Caco-2 (cell line): ENCODE data around the gene PARVB. TPM values are rescaled to one million over a fixed set of nuclear protein-coding genes. Genes with fewer than 3 reads are reported as not detected.

Source experiments
- BruUV-seq: library from RNA; stranded (reverse); fragments of 400-500 nt; replicated peaks from 2 replicates; lab custom pipeline; 2021; lab: Mats Ljungman, UMichigan
- CTCF ChIA-PET: fragments of 300-600 bp; sonication (Branson Sonifier 250); formaldehyde crosslinking; loops from one replicate; lab custom pipeline; 2022; ENCODE audit warnings: antibody characterized with exemption; lab: Charles Lee
- POLR2A ChIA-PET: fragments of 300-600 bp; sonication (Branson Sonifier 250); formaldehyde crosslinking; loops from one replicate; lab custom pipeline; 2022; ENCODE audit warnings: antibody characterized with exemption; lab: Charles Lee
- DNase-seq, 2 experiments: peaks; one replicate each; pipeline versions ENCODE4 v3.0.0 to v3.0.0-alpha.2; 2020 to 2022
- H3K27me3 ChIP-seq: replicated peaks from 2 replicates; pipeline ENCODE4 v1.6.0; 2011; ENCODE audit warnings: low read length; ENCODE audit not compliant: control insufficient read depth, insufficient read depth
- H3K36me3 ChIP-seq: 2 replicates; pipeline ENCODE4 v1.5.1; 2011; ENCODE audit warnings: low read length; ENCODE audit not compliant: control insufficient read depth, insufficient read depth
- H3K4me1 ChIP-seq: fragments of 250-450 bp; sonication (Bioruptor Pico); 2 replicates; pipeline ENCODE4 v1.5.1; 2020; ENCODE audit warnings: mild to moderate bottlenecking
- H3K4me3 ChIP-seq: 2 replicates; pipeline ENCODE4 v1.5.1; 2011; ENCODE audit warnings: low read depth, mild to moderate bottlenecking, control low read depth, low read length
- H3K9me3 ChIP-seq: fragments of 250-450 bp; sonication (Bioruptor Pico); 2 replicates; pipeline ENCODE4 v1.5.1; 2020; ENCODE audit warnings: mild to moderate bottlenecking, moderate library complexity
- H3K27ac Mint-ChIP-seq: one replicate; pipeline ENCODE4 v1.8.0; 2022; ENCODE audit warnings: mixed read lengths; ENCODE audit not compliant: unreplicated experiment
- H3K27me3 Mint-ChIP-seq: one replicate; pipeline ENCODE4 v1.8.0; 2022; ENCODE audit warnings: mixed read lengths; ENCODE audit not compliant: insufficient read depth, unreplicated experiment
- H3K36me3 Mint-ChIP-seq: one replicate; pipeline ENCODE4 v1.8.0; 2022; ENCODE audit warnings: mild to moderate bottlenecking, mixed read lengths; ENCODE audit not compliant: insufficient read depth, unreplicated experiment
- H3K4me1 Mint-ChIP-seq: one replicate; pipeline ENCODE4 v1.8.0; 2022; ENCODE audit warnings: low read depth, mixed read lengths; ENCODE audit not compliant: unreplicated experiment
- H3K4me3 Mint-ChIP-seq: one replicate; pipeline ENCODE4 v1.8.0; 2022; ENCODE audit warnings: mild to moderate bottlenecking, moderate library complexity, mixed read lengths; ENCODE audit not compliant: unreplicated experiment
- H3K9me3 Mint-ChIP-seq: one replicate; pipeline ENCODE4 v1.8.0; 2022; ENCODE audit warnings: mixed read lengths; ENCODE audit not compliant: unreplicated experiment
- CTCF ChIP-seq, 2 experiments: fragments of 200-600 bp in 1 of 2; IDR thresholded peaks; 1 replicate in 1 of 2; 2 replicates in 1 of 2; pipeline versions ENCODE4 v1.5.1 to v1.8.0; 2011 to 2022; ENCODE audit warnings: antibody characterized with exemption in 1 of 2, control low read depth in 1 of 2, inconsistent platforms in 1 of 2, low read depth in 1 of 2, low read length in 1 of 2, mild to moderate bottlenecking in 1 of 2, moderate library complexity in 1 of 2; ENCODE audit not compliant: insufficient read depth in 1 of 2, severe bottlenecking in 1 of 2, unreplicated experiment in 1 of 2
- intact Hi-C: fragments of 100-400 bp; cut with micrococcal nuclease; formaldehyde crosslinking; loops from one replicate; pipeline ENCODE4 v1.10.0; 2022; ENCODE audit not compliant: unreplicated experiment
- total RNA-seq: library from RNA; stranded (reverse); gene quantifications from 2 replicates; pipeline ENCODE4 v1.2.3, GENCODE V29; 2022

PARVB gene
- total RNA-seq, 1 experiment from 2014 or later: 28.8 TPM

- H3K36me3 ChIP-seq: no peaks in the 10 kb centered on the region
- no peaks in the 10 kb centered on the region for H3K9me3 Mint-ChIP-seq
- H3K27me3 ChIP-seq: no peaks in the 10 kb centered on the region; the same call in 1 of the 2 replicates
- peaks cover under 1% of the 10 kb centered on the region; the same call in 1 of the 2 replicates for H3K4me1 ChIP-seq
- TF ChIP-seq CTCF (IDR thresholded peaks at IDR 0.05; ENCODE audit: insufficient read depth in 1 of 2, low read depth in 1 of 2, low read length in 1 of 2, severe bottlenecking in 1 of 2, unreplicated experiment in 1 of 2): no peak
- H3K9me3 ChIP-seq: no peaks in the 10 kb centered on the region
- H3K4me3 ChIP-seq: no peak overlapping the region
- CTCF ChIA-PET: interaction anchor here (0.8 kb wide), 1 partner anchor 14 kb away, joined by 3 read pairs; no protein-coding TSS in a partner anchor
- no peak overlapping the region for H3K27ac Mint-ChIP-seq
- no peaks in the 10 kb centered on the region for H3K27me3 Mint-ChIP-seq
- no peaks in the 10 kb centered on the region for H3K4me1 Mint-ChIP-seq
- H3K36me3 Mint-ChIP-seq: no peaks in the 10 kb centered on the region
- DNase-seq: no peak
- no peak overlapping the region for H3K4me3 Mint-ChIP-seq
- POLR2A ChIA-PET: no interaction called here
- intact Hi-C loops: no loop called here
- BruUV-seq: no TSS peak
Measured at GRCh38 chr22:44067901-44068300, 43.8 kb downstream of the PARVB start.

- no peak for DNase-seq
- no peak overlapping the region for H3K27ac Mint-ChIP-seq
- H3K4me1 Mint-ChIP-seq: no peaks in the 10 kb centered on the region
- ChIA-PET POLR2A (no interaction called here), CTCF (no interaction called here)
- no peaks in the 10 kb centered on the region for H3K27me3 Mint-ChIP-seq
- no peaks in the 10 kb centered on the region for H3K36me3 Mint-ChIP-seq
- BruUV-seq: no TSS peak
- Histone ChIP-seq H3K36me3 (no peaks in the 10 kb centered on the region), H3K4me3 (no peak overlapping the region), H3K9me3 (no peaks in the 10 kb centered on the region), H3K4me1 (no peaks in the 10 kb centered on the region), H3K27me3 (no peaks in the 10 kb centered on the region; the same call in 1 of the 2 replicates)
- H3K9me3 Mint-ChIP-seq: no peaks in the 10 kb centered on the region
- TF ChIP-seq CTCF (IDR thresholded peaks at IDR 0.05; ENCODE audit: insufficient read depth in 1 of 2, low read depth in 1 of 2, low read length in 1 of 2, severe bottlenecking in 1 of 2, unreplicated experiment in 1 of 2): no peak
- intact Hi-C loops: no loop called here
- H3K4me3 Mint-ChIP-seq: no peak overlapping the region
Measured at GRCh38 chr22:44068422-44069191, 44.5 kb downstream of the PARVB start.

- Mint-ChIP-seq H3K4me3 (no peak overlapping the region), H3K27ac (no peak overlapping the region), H3K4me1 (no peaks in the 10 kb centered on the region), H3K36me3 (no peaks in the 10 kb centered on the region), H3K9me3 (no peaks in the 10 kb centered on the region), H3K27me3 (no peaks in the 10 kb centered on the region)
- no peaks in the 10 kb centered on the region for H3K4me1 ChIP-seq
- ChIA-PET POLR2A (no interaction called here), CTCF (interaction anchor here (1.1 kb wide), 1 partner anchor 16 kb away, joined by 4 read pairs; no protein-coding TSS in a partner anchor)
- intact Hi-C loops: no loop called here
- no peaks in the 10 kb centered on the region for H3K36me3 ChIP-seq
- no peak for DNase-seq
- no peak for TF ChIP-seq CTCF (IDR thresholded peaks at IDR 0.05; ENCODE audit: insufficient read depth in 1 of 2, low read depth in 1 of 2, low read length in 1 of 2, severe bottlenecking in 1 of 2, unreplicated experiment in 1 of 2)
- no peaks in the 10 kb centered on the region; the same call in 1 of the 2 replicates for H3K27me3 ChIP-seq
- BruUV-seq: no TSS peak
- H3K9me3 ChIP-seq: no peaks in the 10 kb centered on the region
- no peak overlapping the region for H3K4me3 ChIP-seq
Measured at GRCh38 chr22:44070029-44070428, 45.9 kb downstream of the PARVB start.
